Glutamatergic neuron (in vitro differentiated cells): Measurements from ENCODE around the gene CPXM2. TPM values are rescaled to one million over a fixed set of nuclear protein-coding genes. Genes with fewer than 3 reads are reported as not detected.
A peak's percentile ranks its signal among the peaks of the same experiment; 100 is the strongest.

Source experiments
- DNase-seq: peaks from one replicate; pipeline ENCODE4 v3.0.0; 2022
- H3K27ac Mint-ChIP-seq: one replicate; pipeline ENCODE4 v1.8.0; 2020; ENCODE audit warnings: mild to moderate bottlenecking, mixed read lengths, inconsistent platforms; ENCODE audit not compliant: unreplicated experiment
- H3K27me3 Mint-ChIP-seq: one replicate; pipeline ENCODE4 v1.8.0; 2020; ENCODE audit warnings: mild to moderate bottlenecking, moderate library complexity, mixed read lengths, inconsistent platforms; ENCODE audit not compliant: unreplicated experiment
- H3K36me3 Mint-ChIP-seq: one replicate; pipeline ENCODE4 v1.8.0; 2020; ENCODE audit warnings: mild to moderate bottlenecking, mixed read lengths, inconsistent platforms; ENCODE audit not compliant: unreplicated experiment
- H3K4me1 Mint-ChIP-seq: one replicate; pipeline ENCODE4 v1.8.0; 2020; ENCODE audit warnings: mild to moderate bottlenecking, low read depth, mixed read lengths, inconsistent platforms; ENCODE audit not compliant: unreplicated experiment
- H3K4me3 Mint-ChIP-seq: one replicate; pipeline ENCODE4 v1.8.0; 2020; ENCODE audit warnings: mild to moderate bottlenecking, mixed read lengths, inconsistent platforms; ENCODE audit not compliant: unreplicated experiment
- H3K9me3 Mint-ChIP-seq: one replicate; pipeline ENCODE4 v1.8.0; 2020; ENCODE audit warnings: mild to moderate bottlenecking, moderate library complexity, mixed read lengths, inconsistent platforms; ENCODE audit not compliant: unreplicated experiment
- CTCF ChIP-seq: fragments of 200-600 bp; sonication (generic); IDR thresholded peaks from one replicate; pipeline ENCODE4 v1.5.0; 2021; ENCODE audit not compliant: partially characterized antibody, unreplicated experiment
- total RNA-seq: library from RNA; stranded (reverse); fragmentation: NEBNext Ultra II Directional; extraction: Animal tissue kit (Norgen Biotek cat#: 25700); gene quantifications from one replicate; pipeline ENCODE4 v1.2.1, GENCODE V29; 2021; ENCODE audit not compliant: unreplicated experiment

CPXM2 gene
- total RNA-seq, 1 donor from 2014 or later: not detected

DNA sequence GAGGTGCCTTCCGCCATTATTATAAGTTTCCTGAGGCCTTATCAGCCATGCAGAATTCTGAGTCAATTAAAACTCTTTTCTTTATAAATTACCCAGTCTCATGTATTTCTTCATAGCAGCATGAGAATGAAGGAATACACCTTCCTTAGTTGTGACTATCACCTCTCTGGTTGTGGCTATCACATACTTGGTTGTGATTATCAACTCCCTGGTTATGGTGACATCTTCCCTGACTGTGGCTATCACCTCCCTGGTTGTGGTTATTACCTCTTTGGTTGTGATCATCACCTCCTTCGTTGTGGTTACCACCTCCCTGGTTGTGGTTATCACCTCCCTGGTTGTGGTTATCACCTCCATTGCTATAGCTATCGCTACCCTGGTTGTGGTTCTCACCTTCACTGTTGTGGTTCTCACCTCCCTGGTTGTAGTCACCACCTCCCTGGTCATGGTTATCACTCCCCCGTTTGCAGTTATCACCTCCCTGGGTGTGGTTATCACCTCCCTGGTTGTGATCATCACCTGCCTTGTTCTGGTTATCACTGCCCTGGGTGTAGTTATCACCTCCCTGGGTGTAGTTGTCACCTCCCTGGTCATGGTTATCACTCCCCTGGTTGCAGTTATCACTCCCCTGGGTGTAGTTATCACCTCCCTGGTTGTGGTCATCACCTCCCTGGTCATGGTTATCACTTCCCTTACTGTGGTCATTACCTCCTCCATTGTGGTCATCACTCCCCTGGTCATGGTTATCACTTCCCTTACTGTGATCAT is 119.5 kb downstream of the CPXM2 start:
- no peaks in the 10 kb centered on the region for H3K27me3 Mint-ChIP-seq

DNA sequence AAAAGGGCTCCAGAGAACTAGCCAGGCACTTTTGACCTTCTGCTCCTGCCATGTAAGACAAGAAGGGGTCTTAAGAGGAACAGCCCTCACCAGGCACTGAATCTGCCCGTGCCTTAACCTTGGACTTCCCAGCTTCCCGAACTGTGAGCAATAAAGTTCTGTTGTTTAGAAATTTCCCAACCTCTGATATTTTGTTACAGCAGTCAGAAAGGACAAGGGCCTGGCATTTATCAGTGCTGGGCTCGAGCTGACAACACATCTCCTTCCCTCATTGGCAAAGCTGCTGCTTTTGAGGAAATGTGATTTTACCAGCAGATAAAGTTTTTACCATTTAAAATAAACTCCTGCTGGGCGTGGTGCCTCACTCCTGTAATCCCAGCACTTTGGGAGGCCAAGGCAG is 122.0 kb downstream of the CPXM2 start:
- DNase-seq: no peak
- Mint-ChIP-seq H3K4me3 (no peak overlapping the region), H3K9me3 (peaks cover 2% of the 10 kb centered on the region), H3K27me3 (no peaks in the 10 kb centered on the region), H3K4me1 (peaks cover 14% of the 10 kb centered on the region), H3K36me3 (no peaks in the 10 kb centered on the region), H3K27ac (no peak overlapping the region)
- TF ChIP-seq CTCF: no peak

More for the DNA sequence above, 119.5 kb downstream of the CPXM2 start:
- DNase-seq: no peak
- Mint-ChIP-seq H3K9me3 (peaks cover 2% of the 10 kb centered on the region), H3K4me3 (no peak overlapping the region), H3K4me1 (peaks cover 4% of the 10 kb centered on the region), H3K36me3 (no peaks in the 10 kb centered on the region), H3K27ac (no peak overlapping the region)
- TF ChIP-seq CTCF: no peak

DNA sequence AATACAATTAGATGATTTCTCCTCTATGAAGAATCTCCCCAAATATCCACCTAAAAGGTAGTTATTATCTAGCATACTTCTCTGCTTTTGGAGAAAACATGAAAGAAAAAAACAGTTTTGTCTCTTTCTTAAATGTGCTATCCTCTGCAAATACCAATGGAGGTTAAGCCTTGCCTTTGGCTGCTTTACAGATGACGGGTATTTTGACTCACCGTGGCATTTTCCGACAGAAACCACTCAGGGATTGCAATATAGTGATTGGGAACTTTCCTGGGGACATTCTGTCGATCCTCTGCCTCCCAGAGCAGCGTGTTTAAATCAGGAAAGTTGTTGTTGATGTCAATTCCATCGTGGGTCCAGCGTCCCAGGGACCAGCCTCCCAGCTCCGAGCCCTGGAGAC is 124.8 kb downstream of the CPXM2 start:
- peaks cover 14% of the 10 kb centered on the region for H3K4me1 Mint-ChIP-seq
- no peak for TF ChIP-seq CTCF
- H3K4me3 Mint-ChIP-seq: no peak overlapping the region
- no peaks in the 10 kb centered on the region for H3K9me3 Mint-ChIP-seq
- no peak overlapping the region for H3K27ac Mint-ChIP-seq
- DNase-seq: no peak
- no peaks in the 10 kb centered on the region for H3K36me3 Mint-ChIP-seq
- H3K27me3 Mint-ChIP-seq: no peaks in the 10 kb centered on the region

- TF ChIP-seq CTCF: no peak
- Mint-ChIP-seq H3K27me3 (no peaks in the 10 kb centered on the region), H3K4me1 (peaks cover 12% of the 10 kb centered on the region), H3K36me3 (no peaks in the 10 kb centered on the region), H3K4me3 (no peak overlapping the region), H3K27ac (peak overlapping the region; percentile 25), H3K9me3 (no peaks in the 10 kb centered on the region)
- no peak for DNase-seq
Measured at GRCh38 chr10:123766012-123766411, 125.6 kb downstream of the CPXM2 start.

GRCh38 chr10:123761666-123762230 is 129.9 kb downstream of the CPXM2 start:
- TF ChIP-seq CTCF: no peak
- peaks cover 7% of the 10 kb centered on the region for H3K4me1 Mint-ChIP-seq
- H3K36me3 Mint-ChIP-seq: no peaks in the 10 kb centered on the region
- H3K9me3 Mint-ChIP-seq: no peaks in the 10 kb centered on the region
- H3K4me3 Mint-ChIP-seq: no peak overlapping the region
- no peak for DNase-seq
- peaks cover 1% of the 10 kb centered on the region for H3K27me3 Mint-ChIP-seq
- no peak overlapping the region for H3K27ac Mint-ChIP-seq
